ENCODE measurements around the gene CAPN3.

DNA sequence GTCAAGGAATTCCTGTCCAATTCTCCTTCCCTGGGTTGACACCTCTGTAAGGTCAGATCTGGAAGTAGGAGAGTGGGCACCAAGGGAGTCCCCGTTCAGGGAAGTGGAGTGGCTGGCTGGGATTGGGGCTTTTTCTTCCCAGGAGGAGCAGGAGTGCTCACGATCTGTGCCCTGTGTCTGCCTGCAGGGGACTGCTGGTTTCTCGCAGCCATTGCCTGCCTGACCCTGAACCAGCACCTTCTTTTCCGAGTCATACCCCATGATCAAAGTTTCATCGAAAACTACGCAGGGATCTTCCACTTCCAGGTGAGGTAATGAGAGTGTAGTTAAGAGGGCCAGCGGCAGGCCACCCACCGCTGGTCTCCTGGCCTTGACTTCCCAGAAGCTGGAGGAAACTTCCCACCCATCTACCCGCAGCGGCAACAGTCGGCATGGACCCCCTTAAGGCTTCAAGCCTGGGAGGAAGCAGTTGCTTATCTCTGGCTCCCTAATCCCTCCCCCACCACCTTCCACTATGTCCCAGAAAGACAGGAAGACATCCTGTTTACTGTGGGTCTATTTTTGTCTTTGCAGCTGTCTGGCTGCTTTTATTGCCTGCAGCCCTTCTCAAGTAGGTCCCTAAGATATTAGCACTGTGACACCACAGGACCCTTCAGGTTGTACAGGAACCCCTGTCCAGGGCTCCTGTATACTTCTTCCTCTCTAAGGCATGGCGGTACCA is 26.8 kb downstream of the CAPN3 start:
- TF ChIP-seq CTCF (IDR thresholded peaks at IDR 0.05; ENCODE audit: extremely low read depth in 1 of 2, insufficient read depth in 1 of 2, low read depth in 1 of 2, low read length in 2 of 2) = no peak
- TF ChIP-seq POLR2A (IDR thresholded peaks at IDR 0.05; ENCODE audit: low read depth, low read length) = no peak
- TF ChIP-seq MYC (IDR thresholded peaks at IDR 0.05; ENCODE audit: low read depth, low read length) = no peak

All from endothelial cell of umbilical vein (primary cell).